HepG2 (cell line): ENCODE results near the gene SLC25A45. TPM values are rescaled to one million over a fixed set of nuclear protein-coding genes. Genes with fewer than 3 reads are reported as not detected.

Experiments used
- ARNTL ChIP-seq: sonication (generic); formaldehyde crosslinking; IDR thresholded peaks from 2 replicates; pipeline ENCODE4 v1.4.0; 2020; ENCODE audit warnings: mild to moderate bottlenecking, missing genetic modification reagents
- CBX1 ChIP-seq: IDR thresholded peaks from one replicate; pipeline ENCODE4 v1.6.1; 2016; ENCODE audit warnings: antibody characterized with exemption, low read depth
- DPF2 ChIP-seq: sonication (generic); formaldehyde crosslinking; IDR thresholded peaks from 2 replicates; pipeline ENCODE4 v1.4.0; 2020; ENCODE audit warnings: mild to moderate bottlenecking, low read depth, missing genetic modification reagents, borderline replicate concordance
- FOXA1 ChIP-seq, 2 experiments: fragments of 450-650 bp in 1 of 2; sonication (generic) in 1 of 2; formaldehyde crosslinking in 1 of 2; IDR thresholded peaks; 2 replicates each; pipeline versions ENCODE4 v1.4.0 to v1.6.1; 2016 to 2020; ENCODE audit warnings: missing genetic modification reagents in 1 of 2
- HNF4G ChIP-seq, 2 experiments: sonication (generic) in 1 of 2; formaldehyde crosslinking in 1 of 2; IDR thresholded peaks; 2 replicates each; pipeline versions ENCODE4 v1.4.0 to v1.6.1; 2011 to 2020; ENCODE audit warnings: borderline replicate concordance in 2 of 2, low read depth in 2 of 2, mild to moderate bottlenecking in 2 of 2, low read length in 1 of 2, missing genetic modification reagents in 1 of 2, moderate library complexity in 1 of 2
- MED13 ChIP-seq: sonication (generic); formaldehyde crosslinking; IDR thresholded peaks from 2 replicates; pipeline ENCODE4 v1.5.0; 2020; ENCODE audit warnings: missing genetic modification reagents
- MTA3 ChIP-seq: sonication (generic); formaldehyde crosslinking; IDR thresholded peaks from 2 replicates; pipeline ENCODE4 v1.4.0; 2020; ENCODE audit warnings: missing genetic modification reagents
- POLR2A ChIP-seq, 2 experiments: IDR thresholded peaks; 2 replicates each; pipeline ENCODE4 v1.6.1; 2011; ENCODE audit warnings: low read depth in 2 of 2, low read length in 2 of 2, mild to moderate bottlenecking in 1 of 2, moderate library complexity in 1 of 2; ENCODE audit not compliant: insufficient read depth in 1 of 2
- SRF ChIP-seq: IDR thresholded peaks from 2 replicates; pipeline ENCODE4 v1.6.1; 2011; ENCODE audit warnings: mild to moderate bottlenecking, low read depth, low read length, moderate library complexity
- SRY ChIP-seq: sonication (generic); formaldehyde crosslinking; IDR thresholded peaks from 2 replicates; pipeline ENCODE4 v1.8.0; 2022; ENCODE audit warnings: mild to moderate bottlenecking, missing genetic modification reagents
- SYNCRIP ChIP-seq: fragments of 200-400 bp; formaldehyde crosslinking; IDR thresholded peaks from 2 replicates; pipeline ENCODE4 v1.6.1; 2018; ENCODE audit warnings: mild to moderate bottlenecking, low read depth, low read length; ENCODE audit not compliant: insufficient read depth
- XRCC5 ChIP-seq: fragments of 200-400 bp; formaldehyde crosslinking; optimal IDR thresholded peaks from 2 replicates; pipeline ENCODE3; 2017; ENCODE audit warnings: mild to moderate bottlenecking, low read length
- ZBTB2 ChIP-seq: sonication (generic); formaldehyde crosslinking; IDR thresholded peaks from 2 replicates; pipeline ENCODE4 v1.8.0; 2022; ENCODE audit warnings: low read depth, missing genetic modification reagents
- ZBTB40 ChIP-seq, 2 experiments: fragments of 450-650 bp in 1 of 2; sonication (generic) in 1 of 2; formaldehyde crosslinking in 1 of 2; IDR thresholded peaks; 2 replicates each; pipeline versions ENCODE4 v1.6.1 to v1.8.0; 2016 to 2022; ENCODE audit warnings: antibody characterized with exemption in 1 of 2, mild to moderate bottlenecking in 1 of 2, missing genetic modification reagents in 1 of 2
- ZFP41 ChIP-seq: sonication (generic); formaldehyde crosslinking; IDR thresholded peaks from 2 replicates; pipeline ENCODE4 v1.4.0; 2020; ENCODE audit warnings: mild to moderate bottlenecking, missing genetic modification reagents, borderline replicate concordance
- ZNF441 ChIP-seq: sonication (generic); formaldehyde crosslinking; IDR thresholded peaks from 2 replicates; pipeline ENCODE4 v1.7.0; 2021; ENCODE audit warnings: missing genetic modification reagents, borderline replicate concordance
- polyA plus RNA-seq, 8 experiments: library from polyadenylated mRNA; depleted of rRNA in 3 of 8; stranded (reverse) in 7 of 8; unstranded in 1 of 8; fragments of >200 nt; fragmentation: Illumina TruSeq in 4 of 8; extraction: Trizol in 4 of 8; gene quantifications; 2 replicates each; pipeline versions ENCODE4 v1.2.1 to v1.2.3, GENCODE V29; 2011 to 2016; ENCODE audit warnings: low read depth in 4 of 8, missing spikeins in 1 of 8, mixed read lengths in 1 of 8; ENCODE audit not compliant: insufficient read depth in 1 of 8
- total RNA-seq, 5 experiments: library from RNA; depleted of rRNA; stranded (reverse); fragments of >200 nt; fragmentation: Illumina TruSeq; extraction: Trizol; gene quantifications; 2 replicates each; pipeline ENCODE4 v1.2.3, GENCODE V29; 2016; ENCODE audit warnings: low read depth in 1 of 5
- TF ChIP-seq, protein P1 (sequence below): sonication (generic); formaldehyde crosslinking; IDR thresholded peaks from 2 replicates; pipeline ENCODE4 v1.8.1; 2022; ENCODE audit warnings: mild to moderate bottlenecking, missing genetic modification reagents

Gene SLC25A45
- total and polyA plus RNA-seq, 2 of the 13 experiments (the other 11 are each of a cell fraction or from before 2014, with no cell fraction given), result 1.2 to 3.4 TPM

DNA sequence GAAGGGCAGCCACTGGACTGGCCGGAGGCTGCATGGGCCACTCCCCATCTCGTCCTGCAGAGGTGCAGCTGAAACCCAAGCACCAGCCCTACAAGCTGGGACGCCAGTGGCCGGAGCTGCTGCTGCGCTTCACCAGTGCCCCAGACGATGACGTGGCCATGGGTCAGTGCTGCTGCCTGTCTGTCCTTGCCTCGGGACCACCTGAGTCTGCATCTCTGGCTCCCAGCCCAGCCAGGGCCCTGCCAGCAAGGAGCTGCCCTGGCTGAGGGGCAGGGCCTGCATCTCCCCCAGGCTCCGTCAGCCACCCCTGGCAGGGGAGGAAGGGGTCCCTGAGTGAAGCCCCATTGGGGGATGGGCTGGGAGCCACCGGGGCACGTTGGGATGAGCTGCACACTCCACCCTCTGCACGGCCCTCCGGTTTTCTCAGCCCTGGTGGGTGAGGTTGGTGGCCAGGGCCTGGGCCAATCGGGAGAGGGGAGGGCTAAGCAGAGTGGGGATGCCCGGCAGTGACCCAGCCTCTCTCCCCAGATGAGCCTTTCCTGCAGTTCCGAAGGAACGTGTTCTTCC lies 11.2 kb upstream of the SLC25A45 start (continued):
- TF ChIP-seq ZBTB40 (IDR thresholded peaks at IDR 0.05) (no peak), ZBTB40 (CRISPR knock-in tag; IDR thresholded peaks at IDR 0.05) (no peak), ZFP41 (CRISPR knock-in tag) (no peak), MTA3 (CRISPR knock-in tag) (no peak), XRCC5 (no peak), ARNTL (CRISPR knock-in tag) (no peak), DPF2 (CRISPR knock-in tag) (no peak), ZNF441 (CRISPR knock-in tag) (no peak), ZBTB2 (CRISPR knock-in tag) (no peak), SRF (no peak), MED13 (CRISPR knock-in tag) (no peak), HNF4G (IDR thresholded peaks at IDR 0.05; ENCODE audit: borderline replicate concordance, low read depth, low read length) (no peak), HNF4G (CRISPR knock-in tag; IDR thresholded peaks at IDR 0.05; ENCODE audit: borderline replicate concordance, low read depth) (no peak), SRY (no peak), SYNCRIP (no peak), POLR2A (IDR thresholded peaks at IDR 0.05; ENCODE audit: insufficient read depth in 1 of 2, low read depth in 2 of 2, low read length in 2 of 2) (no peak), FOXA1 (IDR thresholded peaks at IDR 0.05) (no peak), FOXA1 (CRISPR knock-in tag; IDR thresholded peaks at IDR 0.05) (no peak), CBX1 (no peak)
- TF ChIP-seq, protein P1, sequence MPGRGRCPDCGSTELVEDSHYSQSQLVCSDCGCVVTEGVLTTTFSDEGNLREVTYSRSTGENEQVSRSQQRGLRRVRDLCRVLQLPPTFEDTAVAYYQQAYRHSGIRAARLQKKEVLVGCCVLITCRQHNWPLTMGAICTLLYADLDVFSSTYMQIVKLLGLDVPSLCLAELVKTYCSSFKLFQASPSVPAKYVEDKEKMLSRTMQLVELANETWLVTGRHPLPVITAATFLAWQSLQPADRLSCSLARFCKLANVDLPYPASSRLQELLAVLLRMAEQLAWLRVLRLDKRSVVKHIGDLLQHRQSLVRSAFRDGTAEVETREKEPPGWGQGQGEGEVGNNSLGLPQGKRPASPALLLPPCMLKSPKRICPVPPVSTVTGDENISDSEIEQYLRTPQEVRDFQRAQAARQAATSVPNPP, result no peak
